Peyer's patch (tissue), 4 donors: ENCODE results near the gene OLFM1.

Experiments
- CTCF ChIP-seq, 6 experiments: fragments of 450-650 bp in 4 of 6; fragments of 200-600 bp in 2 of 6; sonication (generic) in 1 of 6; IDR thresholded peaks; one replicate each; pipeline ENCODE4 v1.5.1; 2017 to 2019; ENCODE audit warnings: antibody characterized with exemption in 6 of 6, mild to moderate bottlenecking in 3 of 6, moderate library complexity in 1 of 6
- POLR2A ChIP-seq, 2 donors: fragments of 450-650 bp; IDR thresholded peaks; one replicate each; pipeline ENCODE4 v1.5.1; 2017; ENCODE audit warnings: antibody characterized with exemption in 2 of 2, mild to moderate bottlenecking in 2 of 2, moderate library complexity in 2 of 2

DNA sequence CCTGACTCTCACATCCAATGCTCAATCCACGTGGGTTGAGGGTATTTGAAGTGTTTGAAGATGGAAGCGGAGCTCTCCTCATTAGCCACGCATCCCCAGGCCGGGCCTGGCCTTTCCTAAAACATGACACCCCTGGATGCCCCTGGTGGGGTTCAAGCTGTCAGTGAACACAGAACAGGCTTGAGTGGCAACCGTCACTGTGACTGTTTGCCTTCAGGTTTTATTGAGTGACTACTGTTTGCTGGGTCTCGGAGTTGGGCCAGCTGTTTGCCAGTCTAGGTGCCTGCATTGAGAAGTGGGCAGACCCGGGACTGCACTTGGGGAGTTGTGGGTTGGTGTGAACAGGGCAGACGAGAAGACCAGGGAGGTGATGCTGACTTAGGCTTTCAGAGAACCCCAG lies 7.8 kb upstream of the OLFM1 start:
- TF ChIP-seq POLR2A (IDR thresholded peaks at IDR 0.05) (no peak), CTCF (IDR thresholded peaks at IDR 0.05) (no peak)
